HepG2 (cell line): ENCODE data around the gene CPXM1. TPM values are rescaled to one million over a fixed set of nuclear protein-coding genes. Genes with fewer than 3 reads are reported as not detected.

ENCODE experiments used
- ATAC-seq: fragments of 200-7000 bp; cut with Tn5 transposase; 3 replicates; pipeline ENCODE4 v1.9.1; 2020; ENCODE audit warnings: mild to moderate bottlenecking, moderate library complexity
- BruUV-seq: library from RNA; stranded (reverse); fragments of 400-500 nt; replicated peaks from 2 replicates; lab custom pipeline; 2021; lab: Mats Ljungman, UMichigan
- CTCF ChIA-PET: fragments of 300-600 bp; formaldehyde crosslinking; extraction: SDS; loops from one replicate; lab custom pipeline; 2021; ENCODE audit warnings: low total read pairs, inconsistent platforms, low intra/inter-chr PET ratio; lab: Yijun Ruan, JAX
- POLR2A ChIA-PET: fragments of 350-600 bp; sonication (Branson Sonifier 250); formaldehyde crosslinking; loops from one replicate; lab custom pipeline; 2020; ENCODE audit warnings: antibody characterized with exemption, inconsistent platforms; lab: Yijun Ruan, JAX
- DNase-seq: peaks from one replicate; pipeline ENCODE4 v3.0.0-alpha.2; 2015; ENCODE audit warnings: low spot score
- FAIRE-seq: peaks from 3 replicates; lab custom pipeline; 2011; peaks lifted over from hg19 to GRCh38; lab: Jason Lieb, UNC
- H2AFZ ChIP-seq: one replicate; pipeline ENCODE4 v1.6.1; 2011; ENCODE audit warnings: low read length, inconsistent platforms
- H3K27ac ChIP-seq: fragments of 300-600 bp; 3 replicates; pipeline ENCODE4 v1.8.0; 2011; ENCODE audit warnings: mixed run types, mild to moderate bottlenecking, mixed read lengths, low read length, inconsistent platforms; ENCODE audit not compliant: insufficient read depth; ENCODE audit errors: extremely low read length
- H3K27me3 ChIP-seq, 2 experiments: fragments of 200-600 bp in 1 of 2; 2 replicates in 1 of 2; 3 replicates in 1 of 2; pipeline versions ENCODE4 v1.6.0 to v1.8.0; 2011; ENCODE audit warnings: low read length in 2 of 2, mild to moderate bottlenecking in 2 of 2, moderate library complexity in 2 of 2, inconsistent platforms in 1 of 2; ENCODE audit not compliant: insufficient read depth in 2 of 2, control insufficient read depth in 1 of 2
- H3K36me3 ChIP-seq, 2 experiments: fragments of 200-600 bp in 1 of 2; replicated peaks in 1 of 2; 2 replicates in 1 of 2; 3 replicates in 1 of 2; pipeline versions ENCODE4 v1.5.1 to v1.8.0; 2011; ENCODE audit warnings: low read length in 2 of 2, inconsistent platforms in 1 of 2; ENCODE audit not compliant: insufficient read depth in 2 of 2, control insufficient read depth in 1 of 2
- H3K4me1 ChIP-seq: 2 replicates; pipeline ENCODE4 v1.5.1; 2012; ENCODE audit warnings: low read length, inconsistent platforms; ENCODE audit not compliant: insufficient read depth
- H3K4me2 ChIP-seq: 2 replicates; pipeline ENCODE4 v1.6.0; 2011; ENCODE audit warnings: low read depth, low read length, inconsistent platforms
- H3K4me3 ChIP-seq, 3 experiments: fragments of 200-600 bp in 1 of 3; sonication (generic), shearing (Covaris generic) in 1 of 3; replicated peaks in 1 of 3; 2 replicates each; pipeline ENCODE4 v1.5.1; 2011 to 2016; ENCODE audit warnings: low read length in 3 of 3, inconsistent platforms in 2 of 3, low read depth in 2 of 3, mild to moderate bottlenecking in 2 of 3, control low read depth in 1 of 3, mixed read lengths in 1 of 3; ENCODE audit not compliant: insufficient read depth in 1 of 3
- H3K79me2 ChIP-seq: one replicate; pipeline ENCODE4 v1.6.1; 2011; ENCODE audit warnings: low read length, inconsistent platforms; ENCODE audit not compliant: insufficient read depth
- H3K9ac ChIP-seq: 2 replicates; pipeline ENCODE4 v1.6.0; 2011; ENCODE audit warnings: mild to moderate bottlenecking, low read depth, low read length, inconsistent platforms; ENCODE audit not compliant: insufficient read depth
- H3K9me3 ChIP-seq: 2 replicates; pipeline ENCODE4 v1.5.1; 2012; ENCODE audit warnings: mild to moderate bottlenecking, low read length
- H4K20me1 ChIP-seq: 2 replicates; pipeline ENCODE4 v1.6.0; 2011; ENCODE audit warnings: inconsistent platforms, mild to moderate bottlenecking, low read length, moderate library complexity; ENCODE audit not compliant: insufficient read depth
- CSRNP1 ChIP-seq: sonication (generic); formaldehyde crosslinking; IDR thresholded peaks from 2 replicates; pipeline ENCODE4 v1.8.1; 2023; ENCODE audit warnings: mild to moderate bottlenecking, missing genetic modification reagents
- CTCF ChIP-seq: sonication (generic); formaldehyde crosslinking; IDR thresholded peaks from 2 replicates; pipeline ENCODE4 v1.5.0; 2020; ENCODE audit warnings: mild to moderate bottlenecking, missing genetic modification reagents, moderate library complexity
- E2F1 ChIP-seq: sonication (generic); formaldehyde crosslinking; IDR thresholded peaks from 2 replicates; pipeline ENCODE4 v1.5.0; 2020; ENCODE audit warnings: missing genetic modification reagents
- HNRNPUL1 ChIP-seq: fragments of 200-400 bp; formaldehyde crosslinking; IDR thresholded peaks from 2 replicates; pipeline ENCODE4 v1.6.1; 2017; ENCODE audit warnings: low read depth, mild to moderate bottlenecking, low read length, moderate library complexity
- RAD21 ChIP-seq: fragments of 450-650 bp; formaldehyde crosslinking; IDR thresholded peaks from 2 replicates; pipeline ENCODE4 v1.5.0; 2020; ENCODE audit warnings: mild to moderate bottlenecking
- RARG ChIP-seq: sonication (generic); formaldehyde crosslinking; IDR thresholded peaks from 2 replicates; pipeline ENCODE4 v1.4.0; 2020; ENCODE audit warnings: low read depth, mild to moderate bottlenecking, missing genetic modification reagents
- THAP7 ChIP-seq: sonication (generic); formaldehyde crosslinking; IDR thresholded peaks from 2 replicates; pipeline ENCODE4 v1.8.1; 2023; ENCODE audit warnings: mild to moderate bottlenecking, missing genetic modification reagents
- ZBTB14 ChIP-seq: sonication (generic); formaldehyde crosslinking; IDR thresholded peaks from 2 replicates; pipeline ENCODE4 v1.4.0; 2020; ENCODE audit warnings: missing genetic modification reagents
- ZNF333 ChIP-seq: sonication (generic); formaldehyde crosslinking; IDR thresholded peaks from 2 replicates; pipeline ENCODE4 v1.4.0; 2020; ENCODE audit warnings: mild to moderate bottlenecking, missing genetic modification reagents, borderline replicate concordance
- ZNF362 ChIP-seq: sonication (generic); formaldehyde crosslinking; IDR thresholded peaks from 2 replicates; pipeline ENCODE4 v1.4.0; 2020; ENCODE audit warnings: missing genetic modification reagents, mild to moderate bottlenecking, borderline replicate concordance
- ZNF780A ChIP-seq: sonication (generic); formaldehyde crosslinking; IDR thresholded peaks from 2 replicates; pipeline ENCODE4 v1.8.0; 2022; ENCODE audit warnings: mild to moderate bottlenecking, missing genetic modification reagents, moderate library complexity
- ZNF784 ChIP-seq: sonication (generic); formaldehyde crosslinking; IDR thresholded peaks from 2 replicates; pipeline ENCODE4 v1.5.1; 2020; ENCODE audit warnings: missing genetic modification reagents, mild to moderate bottlenecking, borderline replicate concordance
- ZNF891 ChIP-seq: sonication (generic); formaldehyde crosslinking; IDR thresholded peaks from 2 replicates; pipeline ENCODE4 v1.5.0; 2020; ENCODE audit warnings: mild to moderate bottlenecking, missing genetic modification reagents
- WGBS: methylation state at CpG from one replicate; pipeline ENCODE4 v1.1.6; 2017; ENCODE audit warnings: low lambda C conversion rate; 5-methylcytosine and 5-hydroxymethylcytosine counted together
- in situ Hi-C: cut with HindIII; loops from 2 replicates; pipeline ENCODE4 v1.10.0; 2017; ENCODE audit warnings: low pct_unique_long_range_greater_than_20kb; ENCODE audit not compliant: extremely low pct_ligation_motif_present
- intact Hi-C: fragments of 100-400 bp; cut with micrococcal nuclease; formaldehyde crosslinking; loops from one replicate; pipeline ENCODE4 v1.10.0; 2022; ENCODE audit not compliant: unreplicated experiment
- polyA plus RNA-seq, 8 experiments: library from polyadenylated mRNA; depleted of rRNA in 3 of 8; stranded (reverse) in 7 of 8; unstranded in 1 of 8; fragments of >200 nt; fragmentation: Illumina TruSeq in 4 of 8; extraction: Trizol in 4 of 8; gene quantifications; 2 replicates each; pipeline versions ENCODE4 v1.2.1 to v1.2.3, GENCODE V29; 2011 to 2016; ENCODE audit warnings: low read depth in 4 of 8, missing spikeins in 1 of 8, mixed read lengths in 1 of 8; ENCODE audit not compliant: insufficient read depth in 1 of 8
- total RNA-seq, 5 experiments: library from RNA; depleted of rRNA; stranded (reverse); fragments of >200 nt; fragmentation: Illumina TruSeq; extraction: Trizol; gene quantifications; 2 replicates each; pipeline ENCODE4 v1.2.3, GENCODE V29; 2016; ENCODE audit warnings: low read depth in 1 of 5

The CPXM1 gene
- total and polyA plus RNA-seq, 2 of the 13 experiments (the other 11 are each of a cell fraction or from before 2014, with no cell fraction given) = 0.07 TPM; not detected in 1

GRCh38 chr20:2750491-2751251 is 49.8 kb downstream of the CPXM1 start:
- no TSS peak for BruUV-seq
- no peaks in the 10 kb centered on the region for H3K36me3 ChIP-seq
- no peak overlapping the region for H3K27ac ChIP-seq
- H3K9ac ChIP-seq = no peak overlapping the region
- no peaks in the 10 kb centered on the region for H3K9me3 ChIP-seq
- H3K4me3 ChIP-seq = peak overlapping the region; percentile 0 to 79 (median 67); a peak in 5 of 6 replicates
- no peaks in the 10 kb centered on the region for H3K79me2 ChIP-seq
- 2% methylated on average over 34 of the region's 34 CpGs for WGBS
- intact Hi-C loops = loop anchor here (5.0 kb wide), 1 partner anchor 38 kb away; no protein-coding TSS in a partner anchor
- no peak overlapping the region for H2AFZ ChIP-seq
- ATAC-seq (peak; percentile 63), DNase-seq (peak; percentile 59), FAIRE-seq (peak; percentile 78)
- H4K20me1 ChIP-seq = 0 out of 2 replicates have a peak, but pooled peaks cover 3% of the 10 kb centered on the region
- CTCF ChIA-PET = no interaction called here
- peak overlapping the region; percentile 93 for H3K4me2 ChIP-seq
- POLR2A ChIA-PET = no interaction called here
- H3K4me1 ChIP-seq = peaks cover 45% of the 10 kb centered on the region
- in situ Hi-C loops = loop anchor here (5.0 to 10.0 kb wide), 2 partner anchors 63 to 94 kb away; partner anchors contain the start of genes PCED1A and VPS16
- peaks cover 19 to 85% of the 10 kb centered on the region in 2 experiments for H3K27me3 ChIP-seq
- TF ChIP-seq ZNF784 (CRISPR knock-in tag) (0 out of 2 replicates have a peak, but pooled peaks have one; percentile 63), RARG (CRISPR knock-in tag) (no peak), ZNF333 (CRISPR knock-in tag) (no peak), ZNF780A (no peak), ZBTB14 (no peak), E2F1 (CRISPR knock-in tag) (no peak), ZNF891 (CRISPR knock-in tag) (0 out of 2 replicates have a peak, but pooled peaks have one; percentile 47), THAP7 (CRISPR knock-in tag) (0 out of 2 replicates have a peak, but pooled peaks have one; percentile 34), RAD21 (CRISPR knock-in tag) (no peak; the same call in 1 of the 2 replicates), CTCF (CRISPR knock-in tag) (no peak), CSRNP1 (CRISPR knock-in tag) (no peak), ZNF362 (CRISPR knock-in tag) (no peak), HNRNPUL1 (no peak)
